Trophoblast cell (in vitro differentiated cells and primary cell): Measurements from ENCODE around the gene PPP1R9A.
A peak's percentile ranks its signal among the peaks of the same experiment; 100 is the strongest.

Experiments
- DNase-seq, 2 donors: peaks; one replicate each; pipeline ENCODE4 v3.0.0-alpha.2; 2016
- H2AFZ ChIP-seq: 2 replicates; pipeline ENCODE4 v1.6.1; 2013; ENCODE audit warnings: low read length, moderate library complexity, mild to moderate bottlenecking; ENCODE audit not compliant: insufficient read depth, poor library complexity
- H2AK5ac ChIP-seq: 2 replicates; pipeline ENCODE4 v1.6.1; 2013; ENCODE audit warnings: mild to moderate bottlenecking, low read length
- H2BK120ac ChIP-seq: 2 replicates; pipeline ENCODE4 v1.6.1; 2013; ENCODE audit warnings: low read length, mild to moderate bottlenecking, moderate library complexity; ENCODE audit not compliant: insufficient read depth, poor library complexity
- H2BK12ac ChIP-seq: 2 replicates; pipeline ENCODE4 v1.6.1; 2013; ENCODE audit warnings: mild to moderate bottlenecking, low read length, moderate library complexity
- H2BK5ac ChIP-seq: 2 replicates; pipeline ENCODE4 v1.6.1; 2013; ENCODE audit warnings: low read length, low read depth, moderate library complexity, mild to moderate bottlenecking; ENCODE audit not compliant: poor library complexity
- H3K14ac ChIP-seq: 2 replicates; pipeline ENCODE4 v1.6.1; 2013; ENCODE audit warnings: mild to moderate bottlenecking, low read length
- H3K18ac ChIP-seq: 2 replicates; pipeline ENCODE4 v1.6.1; 2013; ENCODE audit warnings: mild to moderate bottlenecking, low read length
- H3K23ac ChIP-seq: 2 replicates; pipeline ENCODE4 v1.6.1; 2013; ENCODE audit warnings: low read length
- H3K27ac ChIP-seq: 2 replicates; pipeline ENCODE4 v1.5.1; 2013; ENCODE audit warnings: low read depth, mild to moderate bottlenecking, inconsistent platforms, low read length, moderate library complexity
- H3K27me3 ChIP-seq: 2 replicates; pipeline ENCODE4 v1.6.1; 2013; ENCODE audit warnings: inconsistent platforms, mild to moderate bottlenecking, low read length, moderate library complexity; ENCODE audit not compliant: insufficient read depth
- H3K36me3 ChIP-seq, 2 experiments: 1 replicate in 1 of 2; 2 replicates in 1 of 2; pipeline ENCODE4 v1.6.1; 2013; ENCODE audit warnings: low read length in 2 of 2, mild to moderate bottlenecking in 2 of 2, moderate library complexity in 1 of 2; ENCODE audit not compliant: insufficient read depth in 2 of 2, control insufficient read depth in 1 of 2
- H3K4ac ChIP-seq: 2 replicates; pipeline ENCODE4 v1.6.1; 2013; ENCODE audit warnings: low read depth, mild to moderate bottlenecking, low read length, moderate library complexity
- H3K4me1 ChIP-seq, 2 experiments: 1 replicate in 1 of 2; 2 replicates in 1 of 2; pipeline ENCODE4 v1.6.1; 2013; ENCODE audit warnings: low read length in 2 of 2, mild to moderate bottlenecking in 2 of 2, moderate library complexity in 1 of 2; ENCODE audit not compliant: insufficient read depth in 2 of 2, control insufficient read depth in 1 of 2
- H3K4me2 ChIP-seq: 2 replicates; pipeline ENCODE4 v1.6.1; 2013; ENCODE audit warnings: inconsistent platforms, mild to moderate bottlenecking, low read length, moderate library complexity
- H3K4me3 ChIP-seq: 2 replicates; pipeline ENCODE4 v1.5.1; 2013; ENCODE audit warnings: mild to moderate bottlenecking, low read depth, low read length, inconsistent platforms
- H3K79me1 ChIP-seq: one replicate; pipeline ENCODE4 v1.6.1; 2013; ENCODE audit warnings: low read length
- H3K79me2 ChIP-seq: 2 replicates; pipeline ENCODE4 v1.6.1; 2013; ENCODE audit warnings: low read length, mild to moderate bottlenecking; ENCODE audit not compliant: control insufficient read depth, insufficient read depth, poor library complexity
- H3K9ac ChIP-seq: 2 replicates; pipeline ENCODE4 v1.6.1; 2013; ENCODE audit warnings: mild to moderate bottlenecking, low read length
- H3K9me3 ChIP-seq: 2 replicates; pipeline ENCODE4 v1.6.1; 2013; ENCODE audit warnings: low read depth, mild to moderate bottlenecking, control low read depth, inconsistent platforms, low read length; ENCODE audit not compliant: insufficient read depth
- H4K12ac ChIP-seq: 2 replicates; pipeline ENCODE4 v1.6.1; 2013; ENCODE audit warnings: low read depth, mild to moderate bottlenecking, low read length, moderate library complexity
- H4K8ac ChIP-seq: 2 replicates; pipeline ENCODE4 v1.6.1; 2013; ENCODE audit warnings: low read depth, mild to moderate bottlenecking, low read length, moderate library complexity
- H4K91ac ChIP-seq: one replicate; pipeline ENCODE4 v1.6.1; 2013; ENCODE audit warnings: low read depth, mild to moderate bottlenecking, low read length, moderate library complexity
- WGBS: extraction: QIAGEN DNeasy Blood & Tissue Kit; methylation state at CpG from one replicate; pipeline ENCODE4 v1.1.7; 2013; ENCODE audit warnings: missing lambda C conversion rate; ENCODE audit not compliant: insufficient read length, insufficient coverage; ENCODE audit errors: extremely low coverage; 5-methylcytosine and 5-hydroxymethylcytosine counted together

Gene PPP1R9A

DNA sequence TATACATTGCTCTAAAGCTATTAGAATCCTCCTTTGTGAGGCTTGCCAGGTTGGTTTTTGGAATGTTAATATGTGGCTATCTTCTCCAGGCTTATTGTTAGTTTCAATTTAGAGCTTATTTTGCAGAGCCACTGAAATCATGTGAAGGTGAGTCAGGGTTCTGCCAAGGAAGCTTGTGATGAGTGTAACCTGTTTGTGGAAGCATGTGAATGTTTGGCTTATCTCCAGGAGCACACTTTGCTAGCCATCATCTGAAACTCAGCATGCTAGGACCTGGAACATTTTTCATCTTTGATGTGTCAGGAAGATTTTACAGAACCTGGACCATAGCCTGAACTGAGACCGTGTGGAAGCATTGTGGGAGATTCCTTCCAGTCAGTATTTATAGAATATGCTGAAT is 197.3 kb downstream of the PPP1R9A start:
- Histone ChIP-seq H3K14ac (no peak overlapping the region), H2AK5ac (no peak overlapping the region), H2BK5ac (no peak overlapping the region), H3K27ac (no peak overlapping the region), H3K79me2 (no peaks in the 10 kb centered on the region), H3K4me3 (no peak overlapping the region), H4K91ac (no peak overlapping the region), H2AFZ (no peak overlapping the region), H2BK120ac (no peak overlapping the region), H4K12ac (no peak overlapping the region), H3K4me2 (no peak overlapping the region), H3K27me3 (no peaks in the 10 kb centered on the region), H2BK12ac (no peak overlapping the region), H3K79me1 (no peaks in the 10 kb centered on the region), H3K36me3 (no peaks in the 10 kb centered on the region), H3K4ac (no peak overlapping the region), H4K8ac (no peak overlapping the region), H3K9ac (no peak overlapping the region), H3K23ac (no peak overlapping the region), H3K4me1 (no peaks in the 10 kb centered on the region), H3K18ac (no peak overlapping the region), H3K9me3 (no peaks in the 10 kb centered on the region)
- no CpG with 5 or more reads among the region's 1 CpG for WGBS
- DNase-seq = peak; percentile 24 to 38

DNA sequence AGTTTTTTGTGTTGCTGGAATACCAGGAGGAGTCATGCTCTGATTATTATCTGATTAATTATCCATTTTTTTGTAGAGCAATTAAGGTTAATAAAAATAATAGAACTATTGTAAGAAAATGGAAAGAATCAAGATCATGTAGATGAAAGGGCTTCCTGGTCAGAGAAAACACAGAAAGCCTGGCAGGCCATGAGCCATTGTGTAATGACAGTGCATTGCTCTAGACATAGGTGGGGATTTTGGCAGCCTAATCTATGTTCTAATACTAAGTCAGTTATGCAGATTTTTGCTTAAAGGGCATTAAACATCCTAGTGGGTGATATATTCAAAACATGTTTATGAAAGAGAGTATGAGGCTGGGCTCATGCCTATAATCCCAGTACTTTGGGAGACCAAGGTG is 198.2 kb downstream of the PPP1R9A start:
- no peak overlapping the region for H3K14ac ChIP-seq
- no peak for DNase-seq
- no peak overlapping the region for H3K18ac ChIP-seq

DNA sequence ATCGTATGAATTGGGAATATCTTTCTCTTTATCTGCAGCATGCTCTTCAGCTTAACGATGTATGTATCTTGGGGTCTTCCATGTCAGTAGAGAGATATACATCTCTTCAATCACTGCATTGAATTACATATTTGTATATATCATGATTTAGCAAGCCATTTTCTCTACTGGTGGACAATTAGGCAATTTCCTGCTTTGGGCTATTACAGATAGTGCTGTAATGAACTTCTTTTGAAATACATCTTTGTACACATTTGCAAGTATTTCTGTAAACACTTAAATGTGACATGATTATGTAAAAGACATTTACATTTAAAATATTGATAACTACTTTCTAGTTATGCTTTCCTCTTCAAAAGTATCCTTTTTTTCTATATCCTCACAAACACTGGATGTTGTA is 199.0 kb downstream of the PPP1R9A start:
- no peak overlapping the region for H3K9ac ChIP-seq

More for the DNA sequence above, 198.2 kb downstream of the PPP1R9A start:
- Histone ChIP-seq H2BK5ac (no peak overlapping the region), H3K4me1 (no peaks in the 10 kb centered on the region), H4K91ac (no peak overlapping the region), H3K27ac (no peak overlapping the region), H3K9me3 (no peaks in the 10 kb centered on the region), H3K79me2 (no peaks in the 10 kb centered on the region), H3K36me3 (no peaks in the 10 kb centered on the region), H3K27me3 (no peaks in the 10 kb centered on the region), H4K8ac (no peak overlapping the region), H3K23ac (no peak overlapping the region), H3K4ac (no peak overlapping the region), H3K4me3 (no peak overlapping the region), H3K4me2 (no peak overlapping the region), H2BK120ac (no peak overlapping the region), H2AFZ (no peak overlapping the region), H2AK5ac (no peak overlapping the region), H4K12ac (no peak overlapping the region), H2BK12ac (no peak overlapping the region), H3K9ac (no peak overlapping the region), H3K79me1 (no peaks in the 10 kb centered on the region)

DNA sequence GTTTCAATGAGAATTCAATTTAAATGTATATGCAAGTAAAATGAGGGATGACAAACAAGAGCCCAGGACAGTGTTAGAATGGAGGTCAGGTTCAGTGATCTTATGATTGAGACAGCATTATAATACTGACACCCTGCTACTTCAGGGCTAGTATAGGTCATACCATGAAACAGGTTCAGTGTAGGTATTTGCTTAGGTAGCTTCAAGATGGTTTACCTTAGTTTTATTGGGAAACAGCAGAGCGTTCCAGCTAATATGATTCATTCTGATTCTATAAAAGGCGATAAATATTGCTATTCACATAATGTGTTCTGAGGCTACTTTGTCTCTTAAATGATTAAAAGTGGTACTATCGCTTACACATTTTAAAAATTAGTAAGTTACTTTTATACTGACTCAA is 203.3 kb downstream of the PPP1R9A start:
- Histone ChIP-seq H3K4me3 (no peak overlapping the region), H4K8ac (no peak overlapping the region), H3K27ac (no peak overlapping the region), H2BK5ac (no peak overlapping the region), H3K18ac (no peak overlapping the region), H3K4ac (no peak overlapping the region), H4K91ac (no peak overlapping the region), H4K12ac (no peak overlapping the region), H3K79me1 (no peaks in the 10 kb centered on the region), H3K9ac (no peak overlapping the region), H2BK12ac (no peak overlapping the region), H3K23ac (no peak overlapping the region), H3K14ac (no peak overlapping the region), H2AK5ac (no peak overlapping the region), H3K27me3 (no peaks in the 10 kb centered on the region), H2AFZ (no peak overlapping the region), H2BK120ac (no peak overlapping the region), H3K79me2 (no peaks in the 10 kb centered on the region), H3K36me3 (no peaks in the 10 kb centered on the region), H3K4me2 (no peak overlapping the region), H3K9me3 (no peaks in the 10 kb centered on the region), H3K4me1 (no peaks in the 10 kb centered on the region)
- no CpG with 5 or more reads among the region's 3 CpGs for WGBS
- no peak for DNase-seq

More for the DNA sequence above, 199.0 kb downstream of the PPP1R9A start:
- no peaks in the 10 kb centered on the region for H3K4me1 ChIP-seq
- H3K4me3 ChIP-seq = no peak overlapping the region
- H3K18ac ChIP-seq = no peak overlapping the region
- no peaks in the 10 kb centered on the region for H3K9me3 ChIP-seq
- H2BK12ac ChIP-seq = no peak overlapping the region
- WGBS = no CpG with 5 or more reads among the region's 2 CpGs
- no peak overlapping the region for H3K14ac ChIP-seq
- H3K23ac ChIP-seq = no peak overlapping the region
- H3K27me3 ChIP-seq = no peaks in the 10 kb centered on the region
- H2BK120ac ChIP-seq = no peak overlapping the region
- no peak overlapping the region for H3K4me2 ChIP-seq
- no peak for DNase-seq
- no peak overlapping the region for H3K4ac ChIP-seq
- no peak overlapping the region for H4K91ac ChIP-seq
- H2BK5ac ChIP-seq = no peak overlapping the region
- no peaks in the 10 kb centered on the region for H3K79me2 ChIP-seq
- no peak overlapping the region for H4K12ac ChIP-seq
- H3K79me1 ChIP-seq = no peaks in the 10 kb centered on the region
- H2AFZ ChIP-seq = no peak overlapping the region
- H3K27ac ChIP-seq = no peak overlapping the region
- H4K8ac ChIP-seq = no peak overlapping the region
- no peak overlapping the region for H2AK5ac ChIP-seq
- H3K36me3 ChIP-seq = no peaks in the 10 kb centered on the region

DNA sequence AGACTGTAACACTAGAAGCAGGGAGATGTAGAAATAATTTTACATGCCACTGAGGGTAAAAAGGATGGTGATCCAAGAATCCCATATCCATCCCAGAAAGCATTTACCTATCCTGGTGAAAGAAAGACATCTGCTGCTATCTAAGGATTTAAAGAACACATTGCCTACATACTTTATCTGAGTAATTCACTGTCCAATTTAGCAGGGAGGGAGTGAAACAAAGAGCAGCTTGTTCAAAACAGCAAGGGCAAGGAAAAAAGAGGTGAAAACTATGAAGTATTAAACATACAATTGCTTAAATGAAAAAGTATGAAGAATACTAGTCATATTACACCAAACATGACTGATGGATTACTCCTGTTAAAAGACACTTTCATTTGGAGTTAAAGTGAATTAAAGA is 206.2 kb downstream of the PPP1R9A start:
- Histone ChIP-seq H3K18ac (no peak overlapping the region), H2BK5ac (no peak overlapping the region), H4K91ac (no peak overlapping the region), H2BK12ac (no peak overlapping the region), H3K79me1 (no peaks in the 10 kb centered on the region), H3K4me2 (no peak overlapping the region), H3K4ac (no peak overlapping the region), H3K27ac (no peak overlapping the region), H3K23ac (no peak overlapping the region), H4K12ac (no peak overlapping the region), H3K79me2 (no peaks in the 10 kb centered on the region), H3K9ac (no peak overlapping the region), H3K4me3 (no peak overlapping the region), H2AK5ac (no peak overlapping the region), H4K8ac (no peak overlapping the region), H3K14ac (no peak overlapping the region), H2BK120ac (no peak overlapping the region), H3K36me3 (no peaks in the 10 kb centered on the region), H3K4me1 (no peaks in the 10 kb centered on the region), H2AFZ (no peak overlapping the region), H3K9me3 (no peaks in the 10 kb centered on the region), H3K27me3 (no peaks in the 10 kb centered on the region)
- no peak for DNase-seq
